ENCODE data around the gene GLIS2. TPM values are rescaled to one million over a fixed set of nuclear protein-coding genes. Genes with fewer than 3 reads are reported as not detected.

GLIS2 gene
- total and polyA plus RNA-seq, 2 donors = 0.85 to 3.0 TPM

DNA sequence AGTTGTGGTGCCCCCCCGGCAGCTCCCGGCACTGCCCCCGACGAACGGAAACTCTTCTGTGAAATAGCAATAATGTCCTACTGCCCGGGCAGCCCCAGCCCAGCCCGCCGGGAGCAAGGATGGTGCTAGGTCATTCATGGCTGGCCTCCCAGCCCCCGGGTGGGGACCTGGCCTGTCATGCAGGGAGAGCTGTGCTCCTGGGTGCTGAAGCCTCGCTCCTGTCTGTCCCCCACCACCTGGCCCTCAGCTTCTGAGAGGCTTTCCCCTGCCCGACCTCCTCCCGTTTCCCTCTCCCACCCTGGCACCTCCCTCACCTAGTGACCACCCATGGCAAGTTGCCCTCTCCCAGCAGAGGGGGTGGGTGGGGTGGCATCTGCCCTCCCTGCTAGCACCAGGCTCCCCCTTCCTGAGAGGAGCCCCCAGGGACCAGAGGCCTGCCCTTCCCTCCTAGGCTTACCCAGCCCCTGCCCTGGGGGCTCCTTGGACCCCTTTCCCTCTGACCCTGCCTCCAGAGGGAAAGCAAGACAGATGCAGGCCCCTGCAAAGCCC lies 21.7 kb downstream of the GLIS2 start:
- Histone ChIP-seq H3K9me3 (ENCODE audit: control insufficient read depth in 2 of 2, insufficient read depth in 1 of 2, low read length in 1 of 2) (no peaks in the 10 kb centered on the region), H3K4me3 (ENCODE audit: low read length in 2 of 2) (no peak overlapping the region), H3K36me3 (ENCODE audit: control insufficient read depth in 2 of 2, insufficient read depth in 2 of 2, low read length in 1 of 2) (peaks cover 23 to 32% of the 10 kb centered on the region in 2 donors), H3K27me3 (ENCODE audit: control insufficient read depth in 2 of 2, insufficient read depth in 1 of 2, low read length in 1 of 2) (no peaks in the 10 kb centered on the region), H3K4me1 (ENCODE audit: control insufficient read depth in 2 of 2, insufficient read depth in 2 of 2, low read length in 2 of 2) (no peaks in the 10 kb centered on the region), H3K27ac (ENCODE audit: low read depth in 1 of 2, low read length in 1 of 2) (no peak overlapping the region)
- 91% methylated on average over 12 of the region's 12 CpGs for WGBS
- DNase-seq (ENCODE audit: low read depth in 6 of 9, low spot score in 9 of 9) = no peak

- Histone ChIP-seq H3K9me3 (ENCODE audit: control insufficient read depth in 2 of 2, insufficient read depth in 1 of 2, low read length in 1 of 2) (no peaks in the 10 kb centered on the region), H3K36me3 (ENCODE audit: control insufficient read depth in 2 of 2, insufficient read depth in 2 of 2, low read length in 1 of 2) (peaks cover 23 to 35% of the 10 kb centered on the region in 2 donors), H3K27me3 (ENCODE audit: control insufficient read depth in 2 of 2, insufficient read depth in 1 of 2, low read length in 1 of 2) (no peaks in the 10 kb centered on the region), H3K4me1 (ENCODE audit: control insufficient read depth in 2 of 2, insufficient read depth in 2 of 2, low read length in 2 of 2) (no peaks in the 10 kb centered on the region), H3K27ac (ENCODE audit: low read depth in 1 of 2, low read length in 1 of 2) (no peak overlapping the region), H3K4me3 (ENCODE audit: low read length in 2 of 2) (no peak overlapping the region)
- no peak for DNase-seq (ENCODE audit: low read depth in 6 of 9, low spot score in 9 of 9)
- WGBS = 97% methylated on average over 12 of the region's 12 CpGs
These were observed 22.3 kb downstream of the GLIS2 start for GRCh38 chr16:4338125-4338582.

DNA sequence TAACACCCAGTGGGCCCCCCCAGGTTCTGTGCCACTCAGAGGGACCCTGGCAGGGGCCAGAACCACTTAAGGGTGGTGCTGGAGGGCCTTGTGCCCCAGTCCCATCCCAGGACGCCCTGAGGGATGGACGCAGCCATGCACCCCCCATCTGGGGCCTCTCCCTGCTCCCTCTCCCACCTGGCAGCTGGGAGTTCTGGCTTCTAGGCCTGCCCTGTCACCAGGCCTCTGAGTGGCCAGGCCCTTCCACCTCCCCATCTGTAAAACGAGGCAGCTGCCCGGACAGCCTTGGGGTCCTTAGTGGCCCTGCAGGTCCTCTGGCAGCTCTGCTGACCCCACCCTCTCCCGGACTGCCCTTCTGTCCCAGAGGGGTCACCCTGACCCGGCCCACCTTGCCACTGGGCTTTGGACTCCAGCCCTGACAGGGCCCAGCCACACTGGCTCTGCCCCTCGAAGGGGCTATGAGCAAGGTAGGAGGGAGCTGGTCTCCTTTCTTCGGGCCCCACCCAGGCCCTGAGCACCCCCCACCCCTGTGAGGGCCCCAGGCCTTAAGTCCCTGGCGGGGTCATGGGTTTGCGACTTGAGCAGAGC lies 22.9 kb downstream of the GLIS2 start:
- Histone ChIP-seq H3K4me1 (ENCODE audit: control insufficient read depth in 2 of 2, insufficient read depth in 2 of 2, low read length in 2 of 2) (no peaks in the 10 kb centered on the region), H3K36me3 (ENCODE audit: control insufficient read depth in 2 of 2, insufficient read depth in 2 of 2, low read length in 1 of 2) (peaks cover 23 to 38% of the 10 kb centered on the region in 2 donors), H3K27me3 (ENCODE audit: control insufficient read depth in 2 of 2, insufficient read depth in 1 of 2, low read length in 1 of 2) (no peaks in the 10 kb centered on the region), H3K27ac (ENCODE audit: low read depth in 1 of 2, low read length in 1 of 2) (no peak overlapping the region), H3K4me3 (ENCODE audit: low read length in 2 of 2) (no peak overlapping the region), H3K9me3 (ENCODE audit: control insufficient read depth in 2 of 2, insufficient read depth in 1 of 2, low read length in 1 of 2) (no peaks in the 10 kb centered on the region)
- WGBS = 98% methylated on average over 10 of the region's 10 CpGs
- no peak for DNase-seq (ENCODE audit: low read depth in 6 of 9, low spot score in 9 of 9)

DNA sequence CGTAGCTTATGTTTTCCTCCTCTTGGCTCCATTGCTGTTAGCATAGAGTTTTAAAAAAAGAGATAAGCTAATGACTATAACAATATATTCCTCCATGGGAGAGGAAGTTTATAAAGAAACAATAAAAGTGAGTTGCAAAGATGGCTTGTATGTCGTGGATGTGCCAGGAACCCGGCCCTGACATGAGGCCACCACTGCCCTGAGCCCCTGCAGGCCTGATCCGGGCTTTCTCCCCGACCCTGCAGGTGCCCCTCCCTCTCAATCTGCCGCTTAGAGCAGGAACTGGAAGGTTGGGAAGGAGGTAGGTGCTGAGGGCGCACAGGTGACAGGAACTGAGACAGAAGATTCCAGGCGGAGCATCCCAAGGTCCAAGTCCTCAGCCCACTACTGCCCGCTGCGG lies 23.6 kb downstream of the GLIS2 start:
- no peak for DNase-seq (ENCODE audit: low read depth in 6 of 9, low spot score in 9 of 9)
- H3K27me3 ChIP-seq (ENCODE audit: control insufficient read depth in 2 of 2, insufficient read depth in 1 of 2, low read length in 1 of 2) = no peaks in the 10 kb centered on the region
- peaks cover 0 to 3% of the 10 kb centered on the region in 2 donors for H3K9me3 ChIP-seq (ENCODE audit: control insufficient read depth in 2 of 2, insufficient read depth in 1 of 2, low read length in 1 of 2)
- no peak overlapping the region for H3K27ac ChIP-seq (ENCODE audit: low read depth in 1 of 2, low read length in 1 of 2)
- H3K4me1 ChIP-seq (ENCODE audit: control insufficient read depth in 2 of 2, insufficient read depth in 2 of 2, low read length in 2 of 2) = no peaks in the 10 kb centered on the region
- 97% methylated on average over 10 of the region's 10 CpGs for WGBS
- H3K4me3 ChIP-seq (ENCODE audit: low read length in 2 of 2) = no peak overlapping the region
- H3K36me3 ChIP-seq (ENCODE audit: control insufficient read depth in 2 of 2, insufficient read depth in 2 of 2, low read length in 1 of 2) = peaks cover 23 to 38% of the 10 kb centered on the region in 2 donors

DNA sequence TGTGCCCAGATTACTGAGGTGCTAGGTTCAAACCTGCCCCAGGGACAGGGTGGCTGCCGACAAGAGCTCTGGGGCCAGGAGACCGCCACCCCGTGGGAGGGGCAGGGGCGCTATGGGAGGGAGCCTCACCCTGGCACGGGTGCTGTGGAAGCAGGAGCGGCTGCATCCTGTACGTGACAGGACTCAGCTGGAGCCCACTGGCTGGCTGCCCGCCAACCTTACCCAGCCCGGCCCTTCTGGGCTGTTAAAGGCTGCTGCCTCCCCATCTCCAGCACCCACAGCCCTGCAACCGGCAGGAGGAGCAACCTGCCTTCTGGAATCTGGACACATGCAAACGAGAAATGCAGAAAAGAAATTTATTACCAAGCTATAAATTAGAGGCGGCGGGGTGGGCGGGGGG lies 24.0 kb downstream of the GLIS2 start:
- H3K27ac ChIP-seq (ENCODE audit: low read depth in 1 of 2, low read length in 1 of 2) = no peak overlapping the region
- peaks cover 0 to 4% of the 10 kb centered on the region in 2 donors for H3K9me3 ChIP-seq (ENCODE audit: control insufficient read depth in 2 of 2, insufficient read depth in 1 of 2, low read length in 1 of 2)
- DNase-seq (ENCODE audit: low read depth in 6 of 9, low spot score in 9 of 9) = no peak
- no peaks in the 10 kb centered on the region for H3K27me3 ChIP-seq (ENCODE audit: control insufficient read depth in 2 of 2, insufficient read depth in 1 of 2, low read length in 1 of 2)
- no peak overlapping the region for H3K4me3 ChIP-seq (ENCODE audit: low read length in 2 of 2)
- no peaks in the 10 kb centered on the region for H3K4me1 ChIP-seq (ENCODE audit: control insufficient read depth in 2 of 2, insufficient read depth in 2 of 2, low read length in 2 of 2)
- H3K36me3 ChIP-seq (ENCODE audit: control insufficient read depth in 2 of 2, insufficient read depth in 2 of 2, low read length in 1 of 2) = peaks cover 23 to 38% of the 10 kb centered on the region in 2 donors
- 73% methylated on average over 14 of the region's 14 CpGs for WGBS

- no peaks in the 10 kb centered on the region for H3K27me3 ChIP-seq (ENCODE audit: control insufficient read depth in 2 of 2, insufficient read depth in 1 of 2, low read length in 1 of 2)
- H3K4me1 ChIP-seq (ENCODE audit: control insufficient read depth in 2 of 2, insufficient read depth in 2 of 2, low read length in 2 of 2) = no peaks in the 10 kb centered on the region
- no peak for DNase-seq (ENCODE audit: low read depth in 6 of 9, low spot score in 9 of 9)
- H3K36me3 ChIP-seq (ENCODE audit: control insufficient read depth in 2 of 2, insufficient read depth in 2 of 2, low read length in 1 of 2) = peaks cover 23 to 38% of the 10 kb centered on the region in 2 donors
- H3K27ac ChIP-seq (ENCODE audit: low read depth in 1 of 2, low read length in 1 of 2) = no peak overlapping the region
- WGBS = 95% methylated on average over 6 of the region's 6 CpGs
- H3K9me3 ChIP-seq (ENCODE audit: control insufficient read depth in 2 of 2, insufficient read depth in 1 of 2, low read length in 1 of 2) = peaks cover 0 to 4% of the 10 kb centered on the region in 2 donors
- no peak overlapping the region for H3K4me3 ChIP-seq (ENCODE audit: low read length in 2 of 2)
These were observed 24.6 kb downstream of the GLIS2 start for GRCh38 chr16:4340443-4340842.

- no peak overlapping the region for H3K27ac ChIP-seq (ENCODE audit: low read depth in 1 of 2, low read length in 1 of 2)
- H3K4me1 ChIP-seq (ENCODE audit: control insufficient read depth in 2 of 2, insufficient read depth in 2 of 2, low read length in 2 of 2) = no peaks in the 10 kb centered on the region
- no peak for DNase-seq (ENCODE audit: low read depth in 6 of 9, low spot score in 9 of 9)
- peaks cover 0 to 4% of the 10 kb centered on the region in 2 donors for H3K9me3 ChIP-seq (ENCODE audit: control insufficient read depth in 2 of 2, insufficient read depth in 1 of 2, low read length in 1 of 2)
- peaks cover 23 to 41% of the 10 kb centered on the region in 2 donors for H3K36me3 ChIP-seq (ENCODE audit: control insufficient read depth in 2 of 2, insufficient read depth in 2 of 2, low read length in 1 of 2)
- WGBS = 98% methylated on average over 13 of the region's 13 CpGs
- no peak overlapping the region for H3K4me3 ChIP-seq (ENCODE audit: low read length in 2 of 2)
- H3K27me3 ChIP-seq (ENCODE audit: control insufficient read depth in 2 of 2, insufficient read depth in 1 of 2, low read length in 1 of 2) = no peaks in the 10 kb centered on the region
These were observed 25.4 kb downstream of the GLIS2 start for GRCh38 chr16:4341250-4341649.

DNA sequence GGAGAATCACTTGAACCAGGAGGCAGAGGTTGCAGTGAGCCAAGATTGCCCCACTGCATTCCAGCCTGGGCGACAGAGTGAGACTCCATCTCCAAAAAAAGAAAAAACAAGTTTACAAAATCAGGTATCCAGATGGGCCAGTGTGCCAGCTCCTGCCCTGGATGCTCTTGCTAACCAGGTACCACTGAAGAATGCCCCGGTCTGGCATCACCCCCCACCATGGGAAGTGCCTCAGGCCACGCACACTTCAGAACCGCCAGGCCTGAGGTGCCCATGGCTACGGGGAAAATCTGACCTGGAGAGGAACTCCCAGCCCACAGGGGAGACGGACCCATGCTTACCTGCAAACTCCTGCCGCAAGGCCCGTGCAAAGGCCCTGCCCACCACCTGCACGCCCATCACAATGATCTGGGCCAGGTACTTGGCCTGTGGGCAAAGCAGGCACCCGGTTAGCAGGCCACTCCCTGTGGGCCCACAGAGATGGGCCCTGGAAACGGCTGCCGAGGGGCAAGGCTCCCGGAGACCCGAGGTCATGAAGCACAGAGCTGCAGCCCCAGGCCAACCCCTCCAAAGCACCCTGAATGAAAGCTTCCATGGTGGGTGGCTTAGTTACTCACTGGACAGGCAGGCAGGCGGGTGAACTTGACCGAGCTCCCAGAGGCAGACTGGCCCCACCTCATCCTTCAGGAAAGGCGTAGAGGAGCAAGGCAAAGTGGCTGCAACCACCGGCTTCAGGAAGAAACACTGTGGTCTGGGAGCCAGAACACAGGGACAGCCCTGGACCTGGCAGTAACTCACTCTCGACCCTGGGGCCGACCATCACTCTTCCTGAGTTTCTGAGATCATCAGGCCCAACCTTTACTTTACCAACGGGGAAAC lies 27.2 kb downstream of the GLIS2 start:
- WGBS = 98% methylated on average over 21 of the region's 21 CpGs
- Histone ChIP-seq H3K27me3 (ENCODE audit: control insufficient read depth in 2 of 2, insufficient read depth in 1 of 2, low read length in 1 of 2) (no peaks in the 10 kb centered on the region), H3K36me3 (ENCODE audit: control insufficient read depth in 2 of 2, insufficient read depth in 2 of 2, low read length in 1 of 2) (peaks cover 23 to 48% of the 10 kb centered on the region in 2 donors), H3K4me1 (ENCODE audit: control insufficient read depth in 2 of 2, insufficient read depth in 2 of 2, low read length in 2 of 2) (no peaks in the 10 kb centered on the region), H3K9me3 (ENCODE audit: control insufficient read depth in 2 of 2, insufficient read depth in 1 of 2, low read length in 1 of 2) (peaks cover 0 to 4% of the 10 kb centered on the region in 2 donors), H3K4me3 (ENCODE audit: low read length in 2 of 2) (no peak overlapping the region), H3K27ac (ENCODE audit: low read depth in 1 of 2, low read length in 1 of 2) (no peak overlapping the region)
- DNase-seq (ENCODE audit: low read depth in 6 of 9, low spot score in 9 of 9) = no peak
